Measurements from ENCODE around the gene LRRTM4. TPM values are rescaled to one million over a fixed set of nuclear protein-coding genes. Genes with fewer than 3 reads are reported as not detected.

The LRRTM4 gene
- polyA plus RNA-seq, 1 experiment: not detected

GRCh38 chr2:77479895-77480294 lies 42.3 kb downstream of the LRRTM4 start:
- ChIA-PET POLR2A (no interaction called here), CTCF (no interaction called here)
- Histone ChIP-seq H3K4me3 (ENCODE audit: low read depth, low read length) (no peak overlapping the region), H3K27me3 (ENCODE audit: control insufficient read depth, insufficient read depth, low read length) (no peaks in the 10 kb centered on the region), H3K36me3 (ENCODE audit: control insufficient read depth, insufficient read depth, low read length) (no peaks in the 10 kb centered on the region)
- no peak for TF ChIP-seq CTCF (IDR thresholded peaks at IDR 0.05; ENCODE audit: insufficient read depth, low read depth, low read length)
- DNase-seq (ENCODE audit: low read depth): no peak

- Histone ChIP-seq H3K4me3 (ENCODE audit: low read depth, low read length) (no peak overlapping the region), H3K36me3 (ENCODE audit: control insufficient read depth, insufficient read depth, low read length) (no peaks in the 10 kb centered on the region), H3K27me3 (ENCODE audit: control insufficient read depth, insufficient read depth, low read length) (no peaks in the 10 kb centered on the region)
- ChIA-PET POLR2A (no interaction called here), CTCF (no interaction called here)
- DNase-seq (ENCODE audit: low read depth): no peak
- no peak for TF ChIP-seq CTCF (IDR thresholded peaks at IDR 0.05; ENCODE audit: insufficient read depth, low read depth, low read length)
Observed at GRCh38 chr2:77479395-77479794, 42.8 kb downstream of the LRRTM4 start.

GRCh38 chr2:77470096-77470495 lies 52.1 kb downstream of the LRRTM4 start:
- DNase-seq (ENCODE audit: low read depth): no peak
- no peak overlapping the region for H3K4me3 ChIP-seq (ENCODE audit: low read depth, low read length)
- no peaks in the 10 kb centered on the region for H3K27me3 ChIP-seq (ENCODE audit: control insufficient read depth, insufficient read depth, low read length)
- no peaks in the 10 kb centered on the region for H3K36me3 ChIP-seq (ENCODE audit: control insufficient read depth, insufficient read depth, low read length)
- CTCF ChIA-PET: no interaction called here
- TF ChIP-seq CTCF (IDR thresholded peaks at IDR 0.05; ENCODE audit: insufficient read depth, low read depth, low read length): no peak
- POLR2A ChIA-PET: no interaction called here

GRCh38 chr2:77469106-77469505 lies 53.1 kb downstream of the LRRTM4 start:
- no peak for DNase-seq (ENCODE audit: low read depth)
- no peak for TF ChIP-seq CTCF (IDR thresholded peaks at IDR 0.05; ENCODE audit: insufficient read depth, low read depth, low read length)
- Histone ChIP-seq H3K4me3 (ENCODE audit: low read depth, low read length) (no peak overlapping the region), H3K36me3 (ENCODE audit: control insufficient read depth, insufficient read depth, low read length) (no peaks in the 10 kb centered on the region), H3K27me3 (ENCODE audit: control insufficient read depth, insufficient read depth, low read length) (no peaks in the 10 kb centered on the region)
- ChIA-PET CTCF (no interaction called here), POLR2A (no interaction called here)

GRCh38 chr2:77459840-77460239 lies 62.3 kb downstream of the LRRTM4 start:
- TF ChIP-seq CTCF (IDR thresholded peaks at IDR 0.05; ENCODE audit: insufficient read depth, low read depth, low read length): no peak
- no peak for DNase-seq (ENCODE audit: low read depth)
- no peaks in the 10 kb centered on the region for H3K36me3 ChIP-seq (ENCODE audit: control insufficient read depth, insufficient read depth, low read length)
- H3K4me3 ChIP-seq (ENCODE audit: low read depth, low read length): no peak overlapping the region
- POLR2A ChIA-PET: no interaction called here
- no peaks in the 10 kb centered on the region for H3K27me3 ChIP-seq (ENCODE audit: control insufficient read depth, insufficient read depth, low read length)
- CTCF ChIA-PET: no interaction called here

All from BJ (cell line).